Gastrocnemius medialis (tissue), 4 donors: ENCODE measurements around the gene DNAJB13.

Experiments
- POLR2A ChIP-seq, 2 donors: fragments of 450-650 bp; IDR thresholded peaks; one replicate each; pipeline ENCODE4 v1.6.1; 2017; ENCODE audit warnings: antibody characterized with exemption in 2 of 2, mild to moderate bottlenecking in 2 of 2, moderate library complexity in 2 of 2
- TF ChIP-seq, protein P1 (sequence below), 5 experiments: fragments of 450-650 bp in 3 of 5; fragments of 200-600 bp in 2 of 5; sonication (generic) in 2 of 5; IDR thresholded peaks in 4 of 5; conservative IDR thresholded peaks in 1 of 5; 1 replicate in 4 of 5; 2 replicates in 1 of 5; pipeline ENCODE4 v1.5.1; 2016 to 2019; ENCODE audit warnings: antibody characterized with exemption in 5 of 5, mild to moderate bottlenecking in 3 of 5, moderate library complexity in 3 of 5

DNA sequence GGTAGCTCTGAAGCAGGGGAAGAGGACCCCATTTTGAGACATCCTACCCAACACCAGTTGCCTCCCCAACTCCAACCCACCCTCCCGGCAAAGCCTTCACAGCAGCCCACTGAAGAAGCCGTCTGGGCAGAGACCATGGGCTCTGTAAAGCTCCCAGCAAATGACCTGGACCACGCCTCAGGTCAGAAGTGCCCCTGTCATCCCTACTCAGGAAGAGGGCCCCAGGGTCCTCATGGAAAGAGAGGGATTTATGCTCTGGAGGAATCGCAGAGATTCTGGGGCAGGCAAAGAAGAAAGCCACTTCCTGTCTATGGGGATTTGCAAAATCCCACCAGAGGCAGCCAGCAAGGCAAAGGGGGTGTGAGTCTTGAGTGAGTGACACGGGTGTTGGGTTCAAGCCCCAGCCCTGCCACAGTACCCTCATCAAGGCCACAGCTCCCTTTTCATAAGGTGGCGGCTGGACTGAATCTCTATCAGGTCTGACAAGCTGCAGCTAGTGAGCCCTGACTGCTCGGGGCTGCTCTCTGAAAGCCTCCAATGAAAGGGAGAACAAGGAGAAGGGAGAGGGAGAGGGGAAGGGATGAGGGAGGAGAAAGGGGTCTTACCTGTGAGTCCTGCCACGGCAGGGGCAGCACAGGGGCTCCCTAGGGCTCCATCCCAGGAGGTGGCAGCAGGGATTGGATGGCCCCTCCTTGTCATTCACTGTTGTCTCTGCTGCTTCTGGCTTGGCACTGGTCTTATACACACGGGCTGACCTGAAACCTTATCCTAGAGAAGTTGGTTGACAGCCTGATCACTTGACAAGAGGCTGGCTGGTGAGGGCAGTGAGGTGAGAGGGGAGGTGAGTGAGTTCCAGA is 57.8 kb downstream of the DNAJB13 start, which contains the start of gene UCP3:
- TF ChIP-seq, protein P1, sequence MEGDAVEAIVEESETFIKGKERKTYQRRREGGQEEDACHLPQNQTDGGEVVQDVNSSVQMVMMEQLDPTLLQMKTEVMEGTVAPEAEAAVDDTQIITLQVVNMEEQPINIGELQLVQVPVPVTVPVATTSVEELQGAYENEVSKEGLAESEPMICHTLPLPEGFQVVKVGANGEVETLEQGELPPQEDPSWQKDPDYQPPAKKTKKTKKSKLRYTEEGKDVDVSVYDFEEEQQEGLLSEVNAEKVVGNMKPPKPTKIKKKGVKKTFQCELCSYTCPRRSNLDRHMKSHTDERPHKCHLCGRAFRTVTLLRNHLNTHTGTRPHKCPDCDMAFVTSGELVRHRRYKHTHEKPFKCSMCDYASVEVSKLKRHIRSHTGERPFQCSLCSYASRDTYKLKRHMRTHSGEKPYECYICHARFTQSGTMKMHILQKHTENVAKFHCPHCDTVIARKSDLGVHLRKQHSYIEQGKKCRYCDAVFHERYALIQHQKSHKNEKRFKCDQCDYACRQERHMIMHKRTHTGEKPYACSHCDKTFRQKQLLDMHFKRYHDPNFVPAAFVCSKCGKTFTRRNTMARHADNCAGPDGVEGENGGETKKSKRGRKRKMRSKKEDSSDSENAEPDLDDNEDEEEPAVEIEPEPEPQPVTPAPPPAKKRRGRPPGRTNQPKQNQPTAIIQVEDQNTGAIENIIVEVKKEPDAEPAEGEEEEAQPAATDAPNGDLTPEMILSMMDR (IDR thresholded peaks at IDR 0.05 in 4 of 5, conservative IDR thresholded peaks at IDR 0.05 in 1 of 5) = no peak
- TF ChIP-seq POLR2A (IDR thresholded peaks at IDR 0.05) = peak; percentile 92 to 97
